Neural cell (in vitro differentiated cells): Measurements from ENCODE around the gene COG5. TPM values are rescaled to one million over a fixed set of nuclear protein-coding genes. Genes with fewer than 3 reads are reported as not detected.

ENCODE experiments used
- H2AFZ ChIP-seq: fragments of 200-600, 300-800 bp; sonication (generic), shearing (Covaris generic); 2 replicates; pipeline ENCODE4 v1.6.0; 2014; ENCODE audit warnings: low read depth, mild to moderate bottlenecking, antibody characterized with exemption, low read length, moderate library complexity
- H3F3A ChIP-seq: fragments of 200-600 bp; shearing (Covaris generic); 2 replicates; pipeline ENCODE4 v1.6.1; 2016; ENCODE audit warnings: mild to moderate bottlenecking, moderate library complexity, mixed read lengths, antibody characterized with exemption, low read length; ENCODE audit not compliant: insufficient read depth, poor library complexity, severe bottlenecking
- H3K27ac ChIP-seq: fragments of 200-600, 300-800 bp; sonication (generic), shearing (Covaris generic); 2 replicates; pipeline ENCODE4 v1.5.1; 2014; ENCODE audit warnings: mild to moderate bottlenecking, low read length, moderate library complexity
- H3K27me3 ChIP-seq: fragments of 300-800, 200-600 bp; sonication (generic), shearing (Covaris generic); 2 replicates; pipeline ENCODE4 v1.6.0; 2014; ENCODE audit warnings: mild to moderate bottlenecking, low read depth, low read length, moderate library complexity; ENCODE audit not compliant: insufficient read depth
- H3K36me3 ChIP-seq: fragments of 300-800, 200-600 bp; sonication (generic), shearing (Covaris generic); 2 replicates; pipeline ENCODE4 v1.5.1; 2014; ENCODE audit warnings: mild to moderate bottlenecking, antibody characterized with exemption, low read length, moderate library complexity; ENCODE audit not compliant: insufficient read depth
- H3K4me2 ChIP-seq: fragments of 300-800, 200-600 bp; sonication (generic), shearing (Covaris generic); 2 replicates; pipeline ENCODE4 v1.6.0; 2014; ENCODE audit warnings: mild to moderate bottlenecking, low read length
- H3K4me3 ChIP-seq: fragments of 300-800, 200-600 bp; sonication (generic), shearing (Covaris generic); 2 replicates; pipeline ENCODE4 v1.5.1; 2014; ENCODE audit warnings: mild to moderate bottlenecking, low read length, moderate library complexity
- H3K79me2 ChIP-seq: fragments of 200-600 bp; shearing (Covaris generic); replicated peaks from 2 replicates; pipeline ENCODE4 v1.6.0; 2014; ENCODE audit warnings: mild to moderate bottlenecking, low read length, moderate library complexity; ENCODE audit not compliant: insufficient read depth
- H3K9ac ChIP-seq: fragments of 300-800, 200-600 bp; sonication (generic), shearing (Covaris generic); 2 replicates; pipeline ENCODE4 v1.6.1; 2016; ENCODE audit warnings: mild to moderate bottlenecking, low read length, mixed read lengths
- H3K9me2 ChIP-seq: fragments of 200-600 bp; shearing (Covaris generic); 2 replicates; pipeline ENCODE4 v1.6.1; 2016; ENCODE audit warnings: mild to moderate bottlenecking, low read length, mixed read lengths; ENCODE audit not compliant: insufficient read depth
- H3K9me3 ChIP-seq: fragments of 200-600, 300-800 bp; sonication (generic), shearing (Covaris generic); 2 replicates; pipeline ENCODE4 v1.6.1; 2016; ENCODE audit warnings: mild to moderate bottlenecking, mixed run types, low read length, moderate library complexity, mixed read lengths
- H4K20me1 ChIP-seq: fragments of 200-600 bp; shearing (Covaris generic); 2 replicates; pipeline ENCODE4 v1.6.1; 2016; ENCODE audit warnings: mild to moderate bottlenecking, mixed run types; ENCODE audit not compliant: insufficient read depth
- EP300 ChIP-seq: fragments of 450-650 bp; conservative IDR thresholded peaks from 2 replicates; pipeline ENCODE4 v1.6.1; 2014; ENCODE audit warnings: antibody characterized with exemption, mild to moderate bottlenecking, moderate library complexity; ENCODE audit not compliant: poor library complexity, severe bottlenecking
- EZH2 ChIP-seq: fragments of 200-600, 300-800 bp; shearing (Covaris generic), sonication (generic); IDR thresholded peaks from 2 replicates; pipeline ENCODE4 v1.6.1; 2014; ENCODE audit warnings: antibody characterized with exemption, low read length, borderline replicate concordance, mild to moderate bottlenecking; ENCODE audit not compliant: insufficient read depth, poor library complexity, severe bottlenecking
- MXI1 ChIP-seq: fragments of 450-650 bp; conservative IDR thresholded peaks from 2 replicates; pipeline ENCODE4 v1.6.1; 2014; ENCODE audit warnings: antibody characterized with exemption, mild to moderate bottlenecking; ENCODE audit not compliant: poor library complexity, severe bottlenecking
- POLR2AphosphoS5 ChIP-seq: IDR thresholded peaks from 2 replicates; pipeline ENCODE4 v1.6.1; 2012
- RAD21 ChIP-seq: fragments of 450-650 bp; conservative IDR thresholded peaks from 2 replicates; pipeline ENCODE4 v1.6.1; 2014; ENCODE audit warnings: antibody characterized with exemption, mild to moderate bottlenecking, moderate library complexity
- SMC3 ChIP-seq: fragments of 450-650 bp; conservative IDR thresholded peaks from 2 replicates; pipeline ENCODE4 v1.6.1; 2014; ENCODE audit warnings: antibody characterized with exemption, mild to moderate bottlenecking, moderate library complexity; ENCODE audit not compliant: poor library complexity
- TAF1 ChIP-seq: IDR thresholded peaks from 2 replicates; pipeline ENCODE4 v1.6.1; 2012; ENCODE audit warnings: low read depth
- polyA plus RNA-seq: library from polyadenylated mRNA; depleted of rRNA; stranded (reverse); fragments of >200 nt; gene quantifications from 2 replicates; pipeline ENCODE4 v1.2.3, GENCODE V29; 2014
- TF ChIP-seq, protein P1 (sequence below): fragments of 450-650 bp; IDR thresholded peaks from 2 replicates; pipeline ENCODE4 v1.5.1; 2014; ENCODE audit warnings: antibody characterized with exemption, mild to moderate bottlenecking, moderate library complexity; ENCODE audit not compliant: poor library complexity, severe bottlenecking
- TF ChIP-seq, protein P2 (sequence below): IDR thresholded peaks from 2 replicates; pipeline ENCODE4 v1.6.1; 2012; ENCODE audit warnings: borderline replicate concordance

Gene COG5
- polyA plus RNA-seq, 1 donor from 2014 or later = 13.3 TPM

DNA sequence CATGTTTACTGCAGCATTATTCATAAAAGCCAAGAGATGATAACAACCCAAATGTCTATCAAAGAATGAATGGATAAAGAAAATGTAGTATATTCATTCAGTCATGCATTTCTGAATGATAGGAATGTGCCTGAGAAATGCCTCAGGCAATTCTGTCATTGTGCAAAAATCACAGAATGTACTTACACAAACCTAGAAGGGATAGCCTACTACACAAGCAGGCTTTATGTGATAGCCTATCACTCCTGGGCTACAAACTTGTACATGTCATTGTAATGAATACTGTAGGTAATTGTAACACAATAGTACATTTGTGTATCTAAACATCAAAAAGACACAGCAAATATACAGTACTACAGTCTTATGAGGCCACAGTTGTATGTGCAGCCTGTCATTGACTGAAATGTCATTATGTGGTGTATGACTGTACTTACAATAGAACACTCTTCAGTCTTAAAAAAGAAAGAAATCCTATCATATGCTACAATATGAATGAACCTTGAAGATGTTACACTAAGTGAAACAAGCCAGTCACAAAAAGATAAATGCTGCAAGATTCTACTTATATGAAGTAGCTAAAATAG lies 235.6 kb downstream of the COG5 start:
- TF ChIP-seq, protein P1, sequence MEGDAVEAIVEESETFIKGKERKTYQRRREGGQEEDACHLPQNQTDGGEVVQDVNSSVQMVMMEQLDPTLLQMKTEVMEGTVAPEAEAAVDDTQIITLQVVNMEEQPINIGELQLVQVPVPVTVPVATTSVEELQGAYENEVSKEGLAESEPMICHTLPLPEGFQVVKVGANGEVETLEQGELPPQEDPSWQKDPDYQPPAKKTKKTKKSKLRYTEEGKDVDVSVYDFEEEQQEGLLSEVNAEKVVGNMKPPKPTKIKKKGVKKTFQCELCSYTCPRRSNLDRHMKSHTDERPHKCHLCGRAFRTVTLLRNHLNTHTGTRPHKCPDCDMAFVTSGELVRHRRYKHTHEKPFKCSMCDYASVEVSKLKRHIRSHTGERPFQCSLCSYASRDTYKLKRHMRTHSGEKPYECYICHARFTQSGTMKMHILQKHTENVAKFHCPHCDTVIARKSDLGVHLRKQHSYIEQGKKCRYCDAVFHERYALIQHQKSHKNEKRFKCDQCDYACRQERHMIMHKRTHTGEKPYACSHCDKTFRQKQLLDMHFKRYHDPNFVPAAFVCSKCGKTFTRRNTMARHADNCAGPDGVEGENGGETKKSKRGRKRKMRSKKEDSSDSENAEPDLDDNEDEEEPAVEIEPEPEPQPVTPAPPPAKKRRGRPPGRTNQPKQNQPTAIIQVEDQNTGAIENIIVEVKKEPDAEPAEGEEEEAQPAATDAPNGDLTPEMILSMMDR = no peak
- TF ChIP-seq, protein P2, sequence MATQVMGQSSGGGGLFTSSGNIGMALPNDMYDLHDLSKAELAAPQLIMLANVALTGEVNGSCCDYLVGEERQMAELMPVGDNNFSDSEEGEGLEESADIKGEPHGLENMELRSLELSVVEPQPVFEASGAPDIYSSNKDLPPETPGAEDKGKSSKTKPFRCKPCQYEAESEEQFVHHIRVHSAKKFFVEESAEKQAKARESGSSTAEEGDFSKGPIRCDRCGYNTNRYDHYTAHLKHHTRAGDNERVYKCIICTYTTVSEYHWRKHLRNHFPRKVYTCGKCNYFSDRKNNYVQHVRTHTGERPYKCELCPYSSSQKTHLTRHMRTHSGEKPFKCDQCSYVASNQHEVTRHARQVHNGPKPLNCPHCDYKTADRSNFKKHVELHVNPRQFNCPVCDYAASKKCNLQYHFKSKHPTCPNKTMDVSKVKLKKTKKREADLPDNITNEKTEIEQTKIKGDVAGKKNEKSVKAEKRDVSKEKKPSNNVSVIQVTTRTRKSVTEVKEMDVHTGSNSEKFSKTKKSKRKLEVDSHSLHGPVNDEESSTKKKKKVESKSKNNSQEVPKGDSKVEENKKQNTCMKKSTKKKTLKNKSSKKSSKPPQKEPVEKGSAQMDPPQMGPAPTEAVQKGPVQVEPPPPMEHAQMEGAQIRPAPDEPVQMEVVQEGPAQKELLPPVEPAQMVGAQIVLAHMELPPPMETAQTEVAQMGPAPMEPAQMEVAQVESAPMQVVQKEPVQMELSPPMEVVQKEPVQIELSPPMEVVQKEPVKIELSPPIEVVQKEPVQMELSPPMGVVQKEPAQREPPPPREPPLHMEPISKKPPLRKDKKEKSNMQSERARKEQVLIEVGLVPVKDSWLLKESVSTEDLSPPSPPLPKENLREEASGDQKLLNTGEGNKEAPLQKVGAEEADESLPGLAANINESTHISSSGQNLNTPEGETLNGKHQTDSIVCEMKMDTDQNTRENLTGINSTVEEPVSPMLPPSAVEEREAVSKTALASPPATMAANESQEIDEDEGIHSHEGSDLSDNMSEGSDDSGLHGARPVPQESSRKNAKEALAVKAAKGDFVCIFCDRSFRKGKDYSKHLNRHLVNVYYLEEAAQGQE = no peak
- TF ChIP-seq POLR2AphosphoS5 (no peak), SMC3 (no peak), RAD21 (no peak), EZH2 (no peak), TAF1 (no peak), MXI1 (no peak), EP300 (no peak)
- no peaks in the 10 kb centered on the region for H3K9me3 ChIP-seq

DNA sequence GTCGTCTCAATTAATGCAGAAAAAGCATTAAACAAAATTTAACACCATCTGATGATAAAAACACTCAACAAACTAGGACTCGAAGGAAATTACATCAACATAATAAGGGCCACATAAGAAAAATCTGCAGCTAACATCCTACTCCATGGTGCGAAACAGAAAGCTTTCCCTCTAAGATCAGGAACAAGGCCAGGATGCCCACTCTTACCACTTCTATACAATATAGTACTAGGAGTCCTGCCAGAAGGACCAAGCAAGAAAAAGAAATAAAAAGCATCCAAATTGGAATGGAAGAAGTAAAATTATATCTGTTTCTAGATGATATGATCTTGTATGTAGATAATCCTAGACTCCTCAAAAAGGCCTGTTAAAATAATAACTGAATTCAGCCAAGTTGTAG lies 237.7 kb downstream of the COG5 start:
- Histone ChIP-seq H4K20me1 (no peaks in the 10 kb centered on the region), H3K36me3 (no peaks in the 10 kb centered on the region), H3K9ac (no peak overlapping the region), H3K9me3 (no peaks in the 10 kb centered on the region), H3K27ac (no peak overlapping the region), H3K9me2 (no peaks in the 10 kb centered on the region), H3K4me2 (no peak overlapping the region), H3K4me3 (no peak overlapping the region), H3F3A (no peaks in the 10 kb centered on the region), H3K27me3 (no peaks in the 10 kb centered on the region), H2AFZ (no peak overlapping the region), H3K79me2 (no peaks in the 10 kb centered on the region)
- no peak for TF ChIP-seq SMC3

More for the DNA sequence above, 235.6 kb downstream of the COG5 start:
- no peaks in the 10 kb centered on the region for H3K9me2 ChIP-seq
- no peak overlapping the region for H3K4me2 ChIP-seq
- no peak overlapping the region for H2AFZ ChIP-seq
- no peaks in the 10 kb centered on the region for H4K20me1 ChIP-seq
- H3K27ac ChIP-seq = no peak overlapping the region
- H3K9ac ChIP-seq = no peak overlapping the region
- no peaks in the 10 kb centered on the region for H3K79me2 ChIP-seq
- H3F3A ChIP-seq = no peaks in the 10 kb centered on the region
- H3K4me3 ChIP-seq = no peak overlapping the region
- H3K27me3 ChIP-seq = no peaks in the 10 kb centered on the region
- no peaks in the 10 kb centered on the region for H3K36me3 ChIP-seq

- Histone ChIP-seq H3K27ac (no peak overlapping the region), H3K36me3 (no peaks in the 10 kb centered on the region), H3F3A (no peaks in the 10 kb centered on the region), H3K9me3 (no peaks in the 10 kb centered on the region), H3K27me3 (no peaks in the 10 kb centered on the region), H3K79me2 (no peaks in the 10 kb centered on the region), H3K9me2 (no peaks in the 10 kb centered on the region), H3K9ac (no peak overlapping the region), H3K4me2 (no peak overlapping the region), H4K20me1 (no peaks in the 10 kb centered on the region), H2AFZ (no peak overlapping the region), H3K4me3 (no peak overlapping the region)
- no peak for TF ChIP-seq EZH2
- TF ChIP-seq POLR2AphosphoS5 = no peak
- TF ChIP-seq EP300 = no peak
- no peak for TF ChIP-seq MXI1
- TF ChIP-seq, protein P2 = no peak
- no peak for TF ChIP-seq SMC3
- TF ChIP-seq RAD21 = no peak
- TF ChIP-seq, protein P1 = no peak
- no peak for TF ChIP-seq TAF1
Observed at GRCh38 chr7:107322015-107322414, 241.7 kb downstream of the COG5 start.
